ENCODE data around the gene C1orf21.

C1orf21 gene

GRCh38 chr1:184365699-184366098, 21.1 kb upstream of the C1orf21 start:
- H3K9me2 ChIP-seq (replicated peaks; ENCODE audit: control insufficient read depth, low read length): no peaks in the 10 kb centered on the region
- H3K9me3 ChIP-seq (ENCODE audit: control insufficient read depth, insufficient read depth, low read length): no peaks in the 10 kb centered on the region
- no peaks in the 10 kb centered on the region for H3K27me3 ChIP-seq (ENCODE audit: control insufficient read depth, low read length)
- H3F3A ChIP-seq (ENCODE audit: control insufficient read depth, insufficient read depth): no peaks in the 10 kb centered on the region
- H3K4me3 ChIP-seq (ENCODE audit: low read length): no peak overlapping the region
- no peaks in the 10 kb centered on the region for H4K20me1 ChIP-seq (ENCODE audit: control insufficient read depth, insufficient read depth, low read depth, low read length)
- H3K27ac ChIP-seq (ENCODE audit: low read depth, low read length): no peak overlapping the region
- no peak for TF ChIP-seq CTCF (IDR thresholded peaks at IDR 0.05; ENCODE audit: low read depth, low read length, poor library complexity, severe bottlenecking)
- no peaks in the 10 kb centered on the region for H3K4me1 ChIP-seq (ENCODE audit: control insufficient read depth, low read length)
- no peaks in the 10 kb centered on the region for H3K36me3 ChIP-seq (ENCODE audit: control insufficient read depth, low read length)
- no peaks in the 10 kb centered on the region for H3K79me2 ChIP-seq (ENCODE audit: control insufficient read depth, low read length)
- H3K4me2 ChIP-seq (ENCODE audit: low read length): no peak overlapping the region

- TF ChIP-seq CTCF (IDR thresholded peaks at IDR 0.05; ENCODE audit: low read depth, low read length, poor library complexity, severe bottlenecking): no peak
- no peak for TF ChIP-seq EZH2phosphoT487 (IDR thresholded peaks at IDR 0.05; ENCODE audit: borderline replicate concordance, low read length)
- no peaks in the 10 kb centered on the region for H3K9me3 ChIP-seq (ENCODE audit: control insufficient read depth, insufficient read depth, low read length)
- no peaks in the 10 kb centered on the region for H3K36me3 ChIP-seq (ENCODE audit: control insufficient read depth, low read length)
- H4K20me1 ChIP-seq (ENCODE audit: control insufficient read depth, insufficient read depth, low read depth, low read length): no peaks in the 10 kb centered on the region
- H3K79me2 ChIP-seq (ENCODE audit: control insufficient read depth, low read length): no peaks in the 10 kb centered on the region
- H3K27ac ChIP-seq (ENCODE audit: low read depth, low read length): no peak overlapping the region
- H3F3A ChIP-seq (ENCODE audit: control insufficient read depth, insufficient read depth): no peaks in the 10 kb centered on the region
- H3K9me2 ChIP-seq (replicated peaks; ENCODE audit: control insufficient read depth, low read length): no peaks in the 10 kb centered on the region
- H3K27me3 ChIP-seq (ENCODE audit: control insufficient read depth, low read length): no peaks in the 10 kb centered on the region
- H3K4me1 ChIP-seq (ENCODE audit: control insufficient read depth, low read length): no peaks in the 10 kb centered on the region
- no peak overlapping the region for H3K4me2 ChIP-seq (ENCODE audit: low read length)
- no peak overlapping the region for H3K4me3 ChIP-seq (ENCODE audit: low read length)
Observed at GRCh38 chr1:184366997-184367396, 19.8 kb upstream of the C1orf21 start.

GRCh38 chr1:184367427-184368038, 19.3 kb upstream of the C1orf21 start:
- H3K4me2 ChIP-seq (ENCODE audit: low read length): no peak overlapping the region
- H3K36me3 ChIP-seq (ENCODE audit: control insufficient read depth, low read length): no peaks in the 10 kb centered on the region
- no peaks in the 10 kb centered on the region for H3K27me3 ChIP-seq (ENCODE audit: control insufficient read depth, low read length)
- H3K4me1 ChIP-seq (ENCODE audit: control insufficient read depth, low read length): no peaks in the 10 kb centered on the region
- no peak for TF ChIP-seq CTCF (IDR thresholded peaks at IDR 0.05; ENCODE audit: low read depth, low read length, poor library complexity, severe bottlenecking)
- TF ChIP-seq EZH2phosphoT487 (IDR thresholded peaks at IDR 0.05; ENCODE audit: borderline replicate concordance, low read length): no peak
- H3K9me3 ChIP-seq (ENCODE audit: control insufficient read depth, insufficient read depth, low read length): no peaks in the 10 kb centered on the region
- no peak overlapping the region for H3K4me3 ChIP-seq (ENCODE audit: low read length)
- H3K9me2 ChIP-seq (replicated peaks; ENCODE audit: control insufficient read depth, low read length): no peaks in the 10 kb centered on the region
- no peaks in the 10 kb centered on the region for H3F3A ChIP-seq (ENCODE audit: control insufficient read depth, insufficient read depth)
- no peaks in the 10 kb centered on the region for H3K79me2 ChIP-seq (ENCODE audit: control insufficient read depth, low read length)
- no peak overlapping the region for H3K27ac ChIP-seq (ENCODE audit: low read depth, low read length)
- H4K20me1 ChIP-seq (ENCODE audit: control insufficient read depth, insufficient read depth, low read depth, low read length): no peaks in the 10 kb centered on the region

All from DOHH2 (cell line).